Endothelial cell of umbilical vein (primary cell): ENCODE measurements around the gene COL26A1. TPM values are rescaled to one million over a fixed set of nuclear protein-coding genes. Genes with fewer than 3 reads are reported as not detected.

Source experiments
- BruUV-seq: library from RNA; stranded (reverse); fragments of 400-500 nt; replicated peaks from 2 replicates; lab custom pipeline; 2021; lab: Mats Ljungman, UMichigan
- CTCF ChIA-PET: fragments of 300-600, 350-600 bp; sonication (Branson Sonifier 250); formaldehyde crosslinking; loops from one replicate; lab custom pipeline; 2021; ENCODE audit warnings: antibody characterized with exemption, inconsistent platforms; lab: Charles Lee
- POLR2A ChIA-PET: fragments of 300-600, 350-600 bp; sonication (Branson Sonifier 250); formaldehyde crosslinking; loops from one replicate; lab custom pipeline; 2021; ENCODE audit warnings: antibody characterized with exemption, inconsistent platforms; lab: Charles Lee
- DNase-seq: peaks from one replicate; pipeline ENCODE4 v3.0.0-alpha.2; 2011; ENCODE audit warnings: low read depth, low spot score
- FAIRE-seq: peaks from 2 replicates; lab custom pipeline; 2011; peaks lifted over from hg19 to GRCh38; lab: Jason Lieb, UNC
- H2AFZ ChIP-seq: 2 replicates; pipeline ENCODE4 v1.6.0; 2012; ENCODE audit warnings: low read depth, low read length, control low read depth, inconsistent platforms
- H3K27ac ChIP-seq: 2 replicates; pipeline ENCODE4 v1.5.1; 2011; ENCODE audit warnings: low read depth, mild to moderate bottlenecking, control low read depth, low read length, moderate library complexity; ENCODE audit not compliant: insufficient read depth
- H3K27me3 ChIP-seq, 2 experiments: 2 replicates each; pipeline versions ENCODE4 v1.6.0 to v1.6.1; 2011; ENCODE audit warnings: low read length in 2 of 2, mixed read lengths in 1 of 2; ENCODE audit not compliant: control insufficient read depth in 2 of 2, insufficient read depth in 2 of 2
- H3K36me3 ChIP-seq, 2 experiments: 2 replicates in 1 of 2; 3 replicates in 1 of 2; pipeline ENCODE4 v1.5.1; 2011; ENCODE audit warnings: low read length in 2 of 2, mild to moderate bottlenecking in 1 of 2, moderate library complexity in 1 of 2; ENCODE audit not compliant: control insufficient read depth in 2 of 2, insufficient read depth in 2 of 2; ENCODE audit errors: extremely low read depth in 1 of 2
- H3K4me1 ChIP-seq: 3 replicates; pipeline ENCODE4 v1.5.1; 2011; ENCODE audit warnings: mild to moderate bottlenecking, low read length; ENCODE audit not compliant: control insufficient read depth, insufficient read depth; ENCODE audit errors: extremely low read depth
- H3K4me2 ChIP-seq: 2 replicates; pipeline ENCODE4 v1.6.1; 2011; ENCODE audit warnings: low read length, control low read depth, mixed read lengths; ENCODE audit not compliant: insufficient read depth
- H3K4me3 ChIP-seq, 3 experiments: fragments of 200-600 bp in 1 of 3; sonication (generic), shearing (Covaris generic) in 1 of 3; replicated peaks in 1 of 3; 2 replicates each; pipeline ENCODE4 v1.5.1; 2011 to 2016; ENCODE audit warnings: control low read depth in 3 of 3, low read length in 3 of 3, mild to moderate bottlenecking in 2 of 3, inconsistent platforms in 1 of 3, low read depth in 1 of 3, moderate library complexity in 1 of 3; ENCODE audit not compliant: insufficient read depth in 1 of 3
- H3K79me2 ChIP-seq: 2 replicates; pipeline ENCODE4 v1.6.0; 2012; ENCODE audit warnings: low read length, inconsistent platforms; ENCODE audit not compliant: control insufficient read depth, insufficient read depth
- H3K9ac ChIP-seq: replicated peaks from 2 replicates; pipeline ENCODE3; 2011; ENCODE audit warnings: low read length, control low read depth; ENCODE audit not compliant: insufficient read depth; ENCODE audit errors: extremely low read depth
- H3K9me1 ChIP-seq: replicated peaks from 3 replicates; pipeline ENCODE4 v1.6.0; 2011; ENCODE audit warnings: mild to moderate bottlenecking, low read length; ENCODE audit not compliant: control insufficient read depth, insufficient read depth; ENCODE audit errors: extremely low read depth
- H3K9me3 ChIP-seq: replicated peaks from 2 replicates; pipeline ENCODE4 v1.5.1; 2012; ENCODE audit warnings: low read length, inconsistent platforms; ENCODE audit not compliant: control insufficient read depth, insufficient read depth
- H4K20me1 ChIP-seq: replicated peaks from 2 replicates; pipeline ENCODE3; 2011; ENCODE audit warnings: mild to moderate bottlenecking, low read length; ENCODE audit not compliant: control insufficient read depth, insufficient read depth; ENCODE audit errors: extremely low read depth
- EZH2 ChIP-seq: IDR thresholded peaks from 2 replicates; pipeline ENCODE4 v1.6.1; 2012; ENCODE audit warnings: borderline replicate concordance, low read depth, mild to moderate bottlenecking, moderate library complexity, low read length, inconsistent platforms; ENCODE audit not compliant: severe bottlenecking
- FOS ChIP-seq: IDR thresholded peaks from 2 replicates; pipeline ENCODE4 v1.6.1; 2011; ENCODE audit warnings: mild to moderate bottlenecking, low read length, moderate library complexity, borderline replicate concordance; ENCODE audit not compliant: insufficient read depth
- GATA2 ChIP-seq: IDR thresholded peaks from 2 replicates; pipeline ENCODE4 v1.7.0; 2011; ENCODE audit warnings: low read depth, mild to moderate bottlenecking, moderate library complexity, mixed read lengths, low read length; ENCODE audit not compliant: insufficient read length, insufficient read depth
- JUN ChIP-seq: IDR thresholded peaks from 2 replicates; pipeline ENCODE4 v1.6.1; 2011; ENCODE audit warnings: borderline replicate concordance, low read depth; ENCODE audit not compliant: insufficient read length, insufficient read depth
- MYC ChIP-seq: IDR thresholded peaks from one replicate; pipeline ENCODE4 v1.6.1; 2011; ENCODE audit warnings: mild to moderate bottlenecking, low read depth, low read length
- POLR2A ChIP-seq: IDR thresholded peaks from 2 replicates; pipeline ENCODE4 v1.6.1; 2012; ENCODE audit warnings: low read depth, mild to moderate bottlenecking, control low read depth, low read length
- POLR2AphosphoS5 ChIP-seq: IDR thresholded peaks from 2 replicates; pipeline ENCODE4 v1.6.1; 2012; ENCODE audit warnings: low read depth, mild to moderate bottlenecking, control low read depth, low read length, moderate library complexity; ENCODE audit not compliant: insufficient read depth
- dilution Hi-C: fragments of 300-500 bp; cut with MboI; formaldehyde crosslinking; loops from one replicate; pipeline ENCODE4 v1.15.0; 2019; ENCODE audit warnings: low sequenced_read_pairs; ENCODE audit not compliant: extremely low pct_ligation_motif_present
- intact Hi-C: fragments of 100-400 bp; cut with micrococcal nuclease; formaldehyde crosslinking; loops from one replicate; pipeline ENCODE4 v1.10.0; 2022
- polyA plus RNA-seq, 4 experiments: library from polyadenylated mRNA; depleted of rRNA in 3 of 4; stranded (reverse) in 3 of 4; unstranded in 1 of 4; fragments of >200 nt; gene quantifications; 2 replicates each; pipeline versions ENCODE4 v1.2.1 to v1.2.3, GENCODE V29; 2011 to 2012; ENCODE audit warnings: missing spikeins in 1 of 4
- total RNA-seq: library from RNA; stranded (reverse); gene quantifications from 2 replicates; pipeline ENCODE4 v1.2.3, GENCODE V29; 2021
- TF ChIP-seq, protein P1 (sequence below), 2 donors: IDR thresholded peaks; 1 replicate in 1 of 2; 2 replicates in 1 of 2; pipeline ENCODE4 v1.5.1; 2011; ENCODE audit warnings: low read length in 2 of 2, mild to moderate bottlenecking in 2 of 2, moderate library complexity in 2 of 2, control low read depth in 1 of 2, inconsistent platforms in 1 of 2, low read depth in 1 of 2; ENCODE audit not compliant: insufficient read depth in 1 of 2; ENCODE audit errors: extremely low read depth in 1 of 2
- TF ChIP-seq, protein P2 (sequence below): IDR thresholded peaks from 2 replicates; pipeline ENCODE4 v1.6.1; 2011; ENCODE audit not compliant: insufficient read depth, insufficient read length

The COL26A1 gene
- total and polyA plus RNA-seq, 2 donors (not counting 3 experiments of a cell fraction or from before 2014, with no cell fraction given) = not detected

- Histone ChIP-seq H2AFZ (no peak overlapping the region), H3K9ac (no peak overlapping the region), H3K4me1 (no peaks in the 10 kb centered on the region), H3K9me1 (no peaks in the 10 kb centered on the region), H3K27ac (no peak overlapping the region), H3K27me3 (no peaks in the 10 kb centered on the region), H4K20me1 (no peaks in the 10 kb centered on the region), H3K4me2 (no peak overlapping the region), H3K79me2 (no peaks in the 10 kb centered on the region), H3K9me3 (no peaks in the 10 kb centered on the region), H3K4me3 (no peak overlapping the region), H3K36me3 (no peaks in the 10 kb centered on the region)
- TF ChIP-seq JUN (no peak), POLR2AphosphoS5 (no peak), EZH2 (no peak), FOS (no peak), MYC (no peak), POLR2A (no peak), GATA2 (no peak)
- TF ChIP-seq, protein P1, sequence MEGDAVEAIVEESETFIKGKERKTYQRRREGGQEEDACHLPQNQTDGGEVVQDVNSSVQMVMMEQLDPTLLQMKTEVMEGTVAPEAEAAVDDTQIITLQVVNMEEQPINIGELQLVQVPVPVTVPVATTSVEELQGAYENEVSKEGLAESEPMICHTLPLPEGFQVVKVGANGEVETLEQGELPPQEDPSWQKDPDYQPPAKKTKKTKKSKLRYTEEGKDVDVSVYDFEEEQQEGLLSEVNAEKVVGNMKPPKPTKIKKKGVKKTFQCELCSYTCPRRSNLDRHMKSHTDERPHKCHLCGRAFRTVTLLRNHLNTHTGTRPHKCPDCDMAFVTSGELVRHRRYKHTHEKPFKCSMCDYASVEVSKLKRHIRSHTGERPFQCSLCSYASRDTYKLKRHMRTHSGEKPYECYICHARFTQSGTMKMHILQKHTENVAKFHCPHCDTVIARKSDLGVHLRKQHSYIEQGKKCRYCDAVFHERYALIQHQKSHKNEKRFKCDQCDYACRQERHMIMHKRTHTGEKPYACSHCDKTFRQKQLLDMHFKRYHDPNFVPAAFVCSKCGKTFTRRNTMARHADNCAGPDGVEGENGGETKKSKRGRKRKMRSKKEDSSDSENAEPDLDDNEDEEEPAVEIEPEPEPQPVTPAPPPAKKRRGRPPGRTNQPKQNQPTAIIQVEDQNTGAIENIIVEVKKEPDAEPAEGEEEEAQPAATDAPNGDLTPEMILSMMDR (IDR thresholded peaks at IDR 0.05; ENCODE audit: extremely low read depth in 1 of 2, insufficient read depth in 1 of 2, low read depth in 1 of 2, low read length in 2 of 2) = no peak
- TF ChIP-seq, protein P2, sequence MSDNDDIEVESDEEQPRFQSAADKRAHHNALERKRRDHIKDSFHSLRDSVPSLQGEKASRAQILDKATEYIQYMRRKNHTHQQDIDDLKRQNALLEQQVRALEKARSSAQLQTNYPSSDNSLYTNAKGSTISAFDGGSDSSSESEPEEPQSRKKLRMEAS = no peak
- DNase-seq = no peak
- FAIRE-seq = no peak
- ChIA-PET POLR2A (no interaction called here), CTCF (no interaction called here)
- dilution Hi-C loops (no loop called here), intact Hi-C loops (no loop called here)
- BruUV-seq = no TSS peak
Observed at GRCh38 chr7:101420436-101420835, 57.8 kb downstream of the COL26A1 start.
